ENCODE data around the gene POLR2M.

Gene POLR2M

GRCh38 chr15:57706405-57707209 is at the start of gene POLR2M:
POLR2M (plus strand) TSS chr15:57706714; CDS start chr15:57706843, 129 bp downstream.
- peak; percentile 90 for DNase-seq (ENCODE audit: low spot score)

- DNase-seq (ENCODE audit: low spot score): no peak
These were observed 48.9 kb upstream of the POLR2M start for GRCh38 chr15:57657619-57658018.

GRCh38 chr15:57662091-57662744 is 44.3 kb upstream of the POLR2M start:
- DNase-seq (ENCODE audit: low spot score): no peak

- no peak for DNase-seq (ENCODE audit: low spot score)
These were observed 43.7 kb upstream of the POLR2M start for GRCh38 chr15:57662802-57663201.

- DNase-seq (ENCODE audit: low spot score): no peak
These were observed 43.3 kb upstream of the POLR2M start for GRCh38 chr15:57663262-57663661.

GRCh38 chr15:57665194-57665593 is 41.3 kb upstream of the POLR2M start:
- no peak for DNase-seq (ENCODE audit: low spot score)

GRCh38 chr15:57665939-57666338 is 40.6 kb upstream of the POLR2M start:
- no peak for DNase-seq (ENCODE audit: low spot score)

- no peak for DNase-seq (ENCODE audit: low spot score)
These were observed 39.2 kb upstream of the POLR2M start for GRCh38 chr15:57667171-57667849.

- no peak for DNase-seq (ENCODE audit: low spot score)
These were observed 38.5 kb upstream of the POLR2M start for GRCh38 chr15:57668016-57668415.

GRCh38 chr15:57671636-57672035 is 34.9 kb upstream of the POLR2M start:
- no peak for DNase-seq (ENCODE audit: low spot score)

GRCh38 chr15:57675481-57676181 is 30.9 kb upstream of the POLR2M start:
- DNase-seq (ENCODE audit: low spot score): no peak

- DNase-seq (ENCODE audit: low spot score): no peak
These were observed 29.9 kb upstream of the POLR2M start for GRCh38 chr15:57676585-57676984.

- DNase-seq (ENCODE audit: low spot score): no peak
These were observed 29.3 kb upstream of the POLR2M start for GRCh38 chr15:57677204-57677603.

GRCh38 chr15:57680021-57680420 is 26.5 kb upstream of the POLR2M start:
- DNase-seq (ENCODE audit: low spot score): no peak

GRCh38 chr15:57681011-57681410 is 25.5 kb upstream of the POLR2M start:
- DNase-seq (ENCODE audit: low spot score): no peak

- no peak for DNase-seq (ENCODE audit: low spot score)
These were observed 23.0 kb upstream of the POLR2M start for GRCh38 chr15:57683481-57683880.

GRCh38 chr15:57684491-57685151 is 21.9 kb upstream of the POLR2M start:
- no peak for DNase-seq (ENCODE audit: low spot score)

GRCh38 chr15:57685306-57686095 is 21.0 kb upstream of the POLR2M start:
- DNase-seq (ENCODE audit: low spot score): no peak

- no peak for DNase-seq (ENCODE audit: low spot score)
These were observed 19.9 kb upstream of the POLR2M start for GRCh38 chr15:57686657-57687056.

- no peak for DNase-seq (ENCODE audit: low spot score)
These were observed 16.1 kb upstream of the POLR2M start for GRCh38 chr15:57690341-57690966.

GRCh38 chr15:57691082-57691481 is 15.4 kb upstream of the POLR2M start:
- no peak for DNase-seq (ENCODE audit: low spot score)
